Large intestine (tissue), 3 donors: ENCODE results near the gene SRF. TPM values are rescaled to one million over a fixed set of nuclear protein-coding genes. Genes with fewer than 3 reads are reported as not detected.

ENCODE experiments used
- DNase-seq, 2 donors: peaks; one replicate each; pipeline versions ENCODE4 v3.0.0 to v3.0.0-alpha.2; 2013
- H3K27ac ChIP-seq: one replicate; pipeline ENCODE4 v1.5.1; 2013; ENCODE audit warnings: low read length
- H3K27me3 ChIP-seq: 2 replicates; pipeline ENCODE4 v1.6.1; 2013; ENCODE audit warnings: low read length; ENCODE audit not compliant: control insufficient read depth, insufficient read depth
- H3K36me3 ChIP-seq: 2 replicates; pipeline ENCODE4 v1.6.1; 2013; ENCODE audit warnings: low read length; ENCODE audit not compliant: control insufficient read depth, insufficient read depth
- H3K4me1 ChIP-seq: one replicate; pipeline ENCODE4 v1.6.1; 2013; ENCODE audit warnings: low read length; ENCODE audit not compliant: control insufficient read depth, insufficient read depth
- H3K4me3 ChIP-seq: one replicate; pipeline ENCODE4 v1.5.1; 2013; ENCODE audit warnings: low read length
- H3K9me3 ChIP-seq: one replicate; pipeline ENCODE4 v1.6.1; 2013; ENCODE audit warnings: mild to moderate bottlenecking, low read depth, low read length, moderate library complexity; ENCODE audit not compliant: control insufficient read depth
- WGBS: methylation state at CpG from one replicate; pipeline ENCODE4 v1.1.5; 2013; ENCODE audit warnings: low lambda C conversion rate; ENCODE audit not compliant: insufficient coverage; 5-methylcytosine and 5-hydroxymethylcytosine counted together
- polyA plus RNA-seq: library from polyadenylated mRNA; unstranded; fragments of 120-200 nt; gene quantifications from one replicate; pipeline ENCODE4 v1.2.1, GENCODE V29; 2013

SRF gene
- polyA plus RNA-seq, 1 donor, result 30.1 TPM

GRCh38 chr6:43211955-43212354 lies 40.9 kb downstream of the SRF start:
- Histone ChIP-seq H3K36me3 (peaks cover 21% of the 10 kb centered on the region), H3K4me3 (no peak overlapping the region), H3K4me1 (no peaks in the 10 kb centered on the region), H3K27ac (no peak overlapping the region), H3K27me3 (no peaks in the 10 kb centered on the region), H3K9me3 (no peaks in the 10 kb centered on the region)
- DNase-seq, result peak in 1 of 2 donors; percentile 38
- whole genome bisulfite sequencing, result 40% methylated on average over 1 of the region's 1 CpG

- H3K27me3 ChIP-seq, result no peaks in the 10 kb centered on the region
- H3K9me3 ChIP-seq, result no peaks in the 10 kb centered on the region
- H3K4me3 ChIP-seq, result no peak overlapping the region
These were observed 42.4 kb downstream of the SRF start for GRCh38 chr6:43213431-43213830.

GRCh38 chr6:43215066-43215465 lies 44.0 kb downstream of the SRF start:
- peaks cover 37% of the 10 kb centered on the region for H3K36me3 ChIP-seq
- WGBS, result no CpG with 5 or more reads among the region's 8 CpGs
- no peaks in the 10 kb centered on the region for H3K4me1 ChIP-seq
- no peak overlapping the region for H3K27ac ChIP-seq
- no peaks in the 10 kb centered on the region for H3K9me3 ChIP-seq
- DNase-seq, result no peak
- H3K4me3 ChIP-seq, result no peak overlapping the region
- H3K27me3 ChIP-seq, result no peaks in the 10 kb centered on the region

More at GRCh38 chr6:43213431-43213830, 42.4 kb downstream of the SRF start:
- H3K27ac ChIP-seq, result no peak overlapping the region
- DNase-seq, result no peak
- no peaks in the 10 kb centered on the region for H3K4me1 ChIP-seq
- no CpG with 5 or more reads among the region's 11 CpGs for WGBS
- H3K36me3 ChIP-seq, result peaks cover 27% of the 10 kb centered on the region

- WGBS, result no CpG with 5 or more reads among the region's 12 CpGs
- Histone ChIP-seq H3K4me1 (no peaks in the 10 kb centered on the region), H3K27me3 (no peaks in the 10 kb centered on the region), H3K36me3 (peaks cover 49% of the 10 kb centered on the region), H3K9me3 (no peaks in the 10 kb centered on the region), H3K27ac (no peak overlapping the region), H3K4me3 (no peak overlapping the region)
- DNase-seq, result no peak
These were observed 45.1 kb downstream of the SRF start for GRCh38 chr6:43216200-43216599.

- H3K36me3 ChIP-seq, result peaks cover 58% of the 10 kb centered on the region
- no peak overlapping the region for H3K4me3 ChIP-seq
- H3K9me3 ChIP-seq, result no peaks in the 10 kb centered on the region
- no peak overlapping the region for H3K27ac ChIP-seq
- no peak for DNase-seq
- no peaks in the 10 kb centered on the region for H3K4me1 ChIP-seq
- WGBS, result no CpG with 5 or more reads among the region's 5 CpGs
- no peaks in the 10 kb centered on the region for H3K27me3 ChIP-seq
These were observed 46.3 kb downstream of the SRF start for GRCh38 chr6:43217351-43217750.

GRCh38 chr6:43219119-43219518 lies 48.0 kb downstream of the SRF start:
- no CpG with 5 or more reads among the region's 3 CpGs for WGBS
- Histone ChIP-seq H3K4me3 (no peak overlapping the region), H3K9me3 (no peaks in the 10 kb centered on the region), H3K4me1 (no peaks in the 10 kb centered on the region), H3K27me3 (no peaks in the 10 kb centered on the region), H3K36me3 (peaks cover 73% of the 10 kb centered on the region), H3K27ac (no peak overlapping the region)
- no peak for DNase-seq

- Histone ChIP-seq H3K36me3 (peaks cover 75% of the 10 kb centered on the region), H3K27me3 (no peaks in the 10 kb centered on the region), H3K4me1 (no peaks in the 10 kb centered on the region), H3K27ac (no peak overlapping the region), H3K4me3 (no peak overlapping the region), H3K9me3 (no peaks in the 10 kb centered on the region)
- 86% methylated on average over 2 of the region's 7 CpGs for WGBS
- DNase-seq, result no peak
These were observed 48.7 kb downstream of the SRF start for GRCh38 chr6:43219814-43220213.

GRCh38 chr6:43220439-43220951 lies 49.4 kb downstream of the SRF start:
- peaks cover 72% of the 10 kb centered on the region for H3K36me3 ChIP-seq
- no peaks in the 10 kb centered on the region for H3K27me3 ChIP-seq
- no peaks in the 10 kb centered on the region for H3K9me3 ChIP-seq
- H3K4me3 ChIP-seq, result no peak overlapping the region
- H3K4me1 ChIP-seq, result no peaks in the 10 kb centered on the region
- DNase-seq, result no peak
- WGBS, result 40% methylated on average over 2 of the region's 16 CpGs
- H3K27ac ChIP-seq, result no peak overlapping the region

GRCh38 chr6:43221046-43221972 lies 50.2 kb downstream of the SRF start:
- Histone ChIP-seq H3K4me3 (no peak overlapping the region), H3K4me1 (no peaks in the 10 kb centered on the region), H3K27me3 (no peaks in the 10 kb centered on the region), H3K27ac (no peak overlapping the region), H3K36me3 (peaks cover 72% of the 10 kb centered on the region), H3K9me3 (no peaks in the 10 kb centered on the region)
- DNase-seq, result no peak
- no CpG with 5 or more reads among the region's 20 CpGs for WGBS

- DNase-seq, result no peak
- Histone ChIP-seq H3K4me1 (no peaks in the 10 kb centered on the region), H3K27ac (no peak overlapping the region), H3K36me3 (peaks cover 67% of the 10 kb centered on the region), H3K9me3 (no peaks in the 10 kb centered on the region), H3K27me3 (no peaks in the 10 kb centered on the region), H3K4me3 (no peak overlapping the region)
- WGBS, result no CpG with 5 or more reads among the region's 15 CpGs
These were observed 51.5 kb downstream of the SRF start for GRCh38 chr6:43222418-43223059.
